Measurements from ENCODE around the gene MAP3K20. TPM values are rescaled to one million over a fixed set of nuclear protein-coding genes. Genes with fewer than 3 reads are reported as not detected.
"Not testable (repeated sequence)": the region's sequence is repeated elsewhere in the genome, so short reads cannot be mapped to it uniquely, and the experiment has no call there.

Gene MAP3K20
- total and polyA plus RNA-seq, 2 donors from 2014 or later, result 3.9 to 25.6 TPM

- no peak for DNase-seq
- intact Hi-C loops (cut with DNase I), result no loop called here
- Histone ChIP-seq H3K9ac (ENCODE audit: low read length in 3 of 3) (no peak overlapping the region), H3K4me3 (ENCODE audit: low read length in 3 of 3) (no peak overlapping the region), H3K4me1 (ENCODE audit: control insufficient read depth in 2 of 3, insufficient read depth in 2 of 3, low read depth in 1 of 3, low read length in 3 of 3) (no peaks in the 10 kb centered on the region), H3K36me3 (ENCODE audit: control insufficient read depth in 2 of 3, insufficient read depth in 3 of 3, low read length in 3 of 3) (no peaks in the 10 kb centered on the region), H3K9me3 (ENCODE audit: control insufficient read depth in 2 of 3, insufficient read depth in 1 of 3, low read length in 3 of 3) (peaks cover 0 to 17% (median 3%) of the 10 kb centered on the region in 3 donors), H3K27me3 (ENCODE audit: control insufficient read depth, insufficient read depth, low read length) (no peaks in the 10 kb centered on the region), H3K27ac (ENCODE audit: low read depth in 2 of 2, low read length in 2 of 2) (no peak overlapping the region)
- TF ChIP-seq CTCF (IDR thresholded peaks at IDR 0.05; ENCODE audit: borderline replicate concordance, extremely low read depth, insufficient read depth), result no peak
- no peak for FAIRE-seq
Observed at GRCh38 chr2:173299764-173300163, 224.1 kb downstream of the MAP3K20 start.

- no peak for TF ChIP-seq CTCF (IDR thresholded peaks at IDR 0.05; ENCODE audit: borderline replicate concordance, extremely low read depth, insufficient read depth)
- Histone ChIP-seq H3K27ac (ENCODE audit: low read depth in 2 of 2, low read length in 2 of 2) (no peak overlapping the region), H3K9ac (ENCODE audit: low read length in 3 of 3) (no peak overlapping the region), H3K4me3 (ENCODE audit: low read length in 3 of 3) (no peak overlapping the region), H3K36me3 (ENCODE audit: control insufficient read depth in 2 of 3, insufficient read depth in 3 of 3, low read length in 3 of 3) (no peaks in the 10 kb centered on the region), H3K9me3 (ENCODE audit: control insufficient read depth in 2 of 3, insufficient read depth in 1 of 3, low read length in 3 of 3) (peaks cover 0 to 17% (median 3%) of the 10 kb centered on the region in 3 donors), H3K4me1 (ENCODE audit: control insufficient read depth in 2 of 3, insufficient read depth in 2 of 3, low read depth in 1 of 3, low read length in 3 of 3) (no peaks in the 10 kb centered on the region), H3K27me3 (ENCODE audit: control insufficient read depth, insufficient read depth, low read length) (no peaks in the 10 kb centered on the region)
- FAIRE-seq (no peak), DNase-seq (no peak)
- intact Hi-C loops (cut with DNase I), result no loop called here
Observed at GRCh38 chr2:173300458-173300857, 224.8 kb downstream of the MAP3K20 start.

DNA sequence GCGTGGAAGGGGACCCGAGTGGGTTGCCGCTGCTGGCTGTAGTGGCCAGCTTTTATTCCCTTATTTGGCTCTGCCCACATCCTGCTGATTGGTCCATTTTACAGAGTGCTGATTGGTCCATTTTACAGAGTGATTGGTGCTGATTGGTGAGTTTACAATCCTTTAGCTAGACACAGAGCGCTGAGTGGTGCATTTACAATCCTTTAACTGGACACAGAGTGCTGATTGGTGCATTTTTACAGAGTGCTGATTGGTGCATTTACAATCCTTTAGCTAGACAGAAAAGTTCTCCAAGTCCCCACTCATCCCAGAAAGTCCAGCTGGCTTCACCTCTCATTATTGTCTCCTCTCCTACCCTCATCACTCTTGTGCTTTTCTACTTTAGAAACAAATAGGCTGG lies 225.9 kb downstream of the MAP3K20 start:
- H3K9ac ChIP-seq (ENCODE audit: low read length in 3 of 3); H3K27ac ChIP-seq (ENCODE audit: low read depth in 2 of 2, low read length in 2 of 2); FAIRE-seq; DNase-seq; H3K4me3 ChIP-seq (ENCODE audit: low read length in 3 of 3); H3K27me3 ChIP-seq (ENCODE audit: control insufficient read depth, insufficient read depth, low read length); H3K36me3 ChIP-seq (ENCODE audit: control insufficient read depth in 2 of 3, insufficient read depth in 3 of 3, low read length in 3 of 3); intact Hi-C loops (cut with DNase I); H3K4me1 ChIP-seq (ENCODE audit: control insufficient read depth in 2 of 3, insufficient read depth in 2 of 3, low read depth in 1 of 3, low read length in 3 of 3): not testable (repeated sequence)
- H3K9me3 ChIP-seq (ENCODE audit: control insufficient read depth in 2 of 3, insufficient read depth in 1 of 3, low read length in 3 of 3), result peaks cover 0 to 17% (median 3%) of the 10 kb centered on the region in 3 donors

GRCh38 chr2:173305303-173305702 lies 229.7 kb downstream of the MAP3K20 start:
- Histone ChIP-seq H3K4me1 (ENCODE audit: control insufficient read depth in 2 of 3, insufficient read depth in 2 of 3, low read depth in 1 of 3, low read length in 3 of 3) (no peaks in the 10 kb centered on the region), H3K4me3 (ENCODE audit: low read length in 3 of 3) (no peak overlapping the region), H3K9me3 (ENCODE audit: control insufficient read depth in 2 of 3, insufficient read depth in 1 of 3, low read length in 3 of 3) (peaks cover 0 to 5% (median 0%) of the 10 kb centered on the region in 3 donors), H3K27me3 (ENCODE audit: control insufficient read depth, insufficient read depth, low read length) (no peaks in the 10 kb centered on the region), H3K27ac (ENCODE audit: low read depth in 2 of 2, low read length in 2 of 2) (no peak overlapping the region), H3K36me3 (ENCODE audit: control insufficient read depth in 2 of 3, insufficient read depth in 3 of 3, low read length in 3 of 3) (no peaks in the 10 kb centered on the region), H3K9ac (ENCODE audit: low read length in 3 of 3) (no peak overlapping the region)
- no peak for FAIRE-seq
- intact Hi-C loops (cut with DNase I), result no loop called here
- TF ChIP-seq CTCF (IDR thresholded peaks at IDR 0.05; ENCODE audit: borderline replicate concordance, extremely low read depth, insufficient read depth), result no peak
- no peak for DNase-seq

All from kidney (tissue), 14 donors.